ENCODE results near the gene NTM.

DNA sequence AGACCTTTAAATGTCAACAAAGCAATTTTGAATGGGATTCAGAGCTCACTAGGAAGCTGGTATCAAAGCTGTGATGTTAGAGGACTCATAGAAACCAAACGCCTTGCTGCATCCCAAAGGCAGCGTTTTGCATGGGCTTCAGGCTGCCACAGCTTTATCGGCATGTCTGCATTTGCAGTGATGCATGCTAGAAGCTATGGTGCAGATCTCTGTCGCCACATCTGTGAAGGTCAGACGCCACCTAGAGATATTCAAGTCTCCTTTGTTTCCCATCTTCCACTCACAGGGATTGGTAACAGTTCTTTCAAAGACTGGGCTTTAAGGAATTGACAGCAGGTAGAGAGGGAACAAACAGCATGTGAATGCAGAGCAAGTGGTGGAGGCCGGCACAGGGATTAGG, 47.8 kb downstream of the NTM start:
- TF ChIP-seq, protein P1, sequence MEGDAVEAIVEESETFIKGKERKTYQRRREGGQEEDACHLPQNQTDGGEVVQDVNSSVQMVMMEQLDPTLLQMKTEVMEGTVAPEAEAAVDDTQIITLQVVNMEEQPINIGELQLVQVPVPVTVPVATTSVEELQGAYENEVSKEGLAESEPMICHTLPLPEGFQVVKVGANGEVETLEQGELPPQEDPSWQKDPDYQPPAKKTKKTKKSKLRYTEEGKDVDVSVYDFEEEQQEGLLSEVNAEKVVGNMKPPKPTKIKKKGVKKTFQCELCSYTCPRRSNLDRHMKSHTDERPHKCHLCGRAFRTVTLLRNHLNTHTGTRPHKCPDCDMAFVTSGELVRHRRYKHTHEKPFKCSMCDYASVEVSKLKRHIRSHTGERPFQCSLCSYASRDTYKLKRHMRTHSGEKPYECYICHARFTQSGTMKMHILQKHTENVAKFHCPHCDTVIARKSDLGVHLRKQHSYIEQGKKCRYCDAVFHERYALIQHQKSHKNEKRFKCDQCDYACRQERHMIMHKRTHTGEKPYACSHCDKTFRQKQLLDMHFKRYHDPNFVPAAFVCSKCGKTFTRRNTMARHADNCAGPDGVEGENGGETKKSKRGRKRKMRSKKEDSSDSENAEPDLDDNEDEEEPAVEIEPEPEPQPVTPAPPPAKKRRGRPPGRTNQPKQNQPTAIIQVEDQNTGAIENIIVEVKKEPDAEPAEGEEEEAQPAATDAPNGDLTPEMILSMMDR (conservative IDR thresholded peaks at IDR 0.05): no peak
- no peak for TF ChIP-seq ZFX (IDR thresholded peaks at IDR 0.05)

Measured in C4-2B (cell line).